Endothelial cell of umbilical vein (primary cell): ENCODE data around the gene HPX. TPM values are rescaled to one million over a fixed set of nuclear protein-coding genes. Genes with fewer than 3 reads are reported as not detected.
A peak's percentile ranks its signal among the peaks of the same experiment; 100 is the strongest.

Experiments
- BruUV-seq: library from RNA; stranded (reverse); fragments of 400-500 nt; replicated peaks from 2 replicates; lab custom pipeline; 2021; lab: Mats Ljungman, UMichigan
- CTCF ChIA-PET: fragments of 300-600, 350-600 bp; sonication (Branson Sonifier 250); formaldehyde crosslinking; loops from one replicate; lab custom pipeline; 2021; ENCODE audit warnings: antibody characterized with exemption, inconsistent platforms; lab: Charles Lee
- POLR2A ChIA-PET: fragments of 300-600, 350-600 bp; sonication (Branson Sonifier 250); formaldehyde crosslinking; loops from one replicate; lab custom pipeline; 2021; ENCODE audit warnings: antibody characterized with exemption, inconsistent platforms; lab: Charles Lee
- DNase-seq: peaks from one replicate; pipeline ENCODE4 v3.0.0-alpha.2; 2011; ENCODE audit warnings: low read depth, low spot score
- FAIRE-seq: peaks from 2 replicates; lab custom pipeline; 2011; peaks lifted over from hg19 to GRCh38; lab: Jason Lieb, UNC
- H2AFZ ChIP-seq: 2 replicates; pipeline ENCODE4 v1.6.0; 2012; ENCODE audit warnings: low read depth, low read length, control low read depth, inconsistent platforms
- H3K27ac ChIP-seq: 2 replicates; pipeline ENCODE4 v1.5.1; 2011; ENCODE audit warnings: low read depth, mild to moderate bottlenecking, control low read depth, low read length, moderate library complexity; ENCODE audit not compliant: insufficient read depth
- H3K27me3 ChIP-seq, 2 experiments: 2 replicates each; pipeline versions ENCODE4 v1.6.0 to v1.6.1; 2011; ENCODE audit warnings: low read length in 2 of 2, mixed read lengths in 1 of 2; ENCODE audit not compliant: control insufficient read depth in 2 of 2, insufficient read depth in 2 of 2
- H3K36me3 ChIP-seq, 2 experiments: 2 replicates in 1 of 2; 3 replicates in 1 of 2; pipeline ENCODE4 v1.5.1; 2011; ENCODE audit warnings: low read length in 2 of 2, mild to moderate bottlenecking in 1 of 2, moderate library complexity in 1 of 2; ENCODE audit not compliant: control insufficient read depth in 2 of 2, insufficient read depth in 2 of 2; ENCODE audit errors: extremely low read depth in 1 of 2
- H3K4me1 ChIP-seq: 3 replicates; pipeline ENCODE4 v1.5.1; 2011; ENCODE audit warnings: mild to moderate bottlenecking, low read length; ENCODE audit not compliant: control insufficient read depth, insufficient read depth; ENCODE audit errors: extremely low read depth
- H3K4me2 ChIP-seq: 2 replicates; pipeline ENCODE4 v1.6.1; 2011; ENCODE audit warnings: low read length, control low read depth, mixed read lengths; ENCODE audit not compliant: insufficient read depth
- H3K4me3 ChIP-seq, 3 experiments: fragments of 200-600 bp in 1 of 3; sonication (generic), shearing (Covaris generic) in 1 of 3; replicated peaks in 1 of 3; 2 replicates each; pipeline ENCODE4 v1.5.1; 2011 to 2016; ENCODE audit warnings: control low read depth in 3 of 3, low read length in 3 of 3, mild to moderate bottlenecking in 2 of 3, inconsistent platforms in 1 of 3, low read depth in 1 of 3, moderate library complexity in 1 of 3; ENCODE audit not compliant: insufficient read depth in 1 of 3
- H3K79me2 ChIP-seq: 2 replicates; pipeline ENCODE4 v1.6.0; 2012; ENCODE audit warnings: low read length, inconsistent platforms; ENCODE audit not compliant: control insufficient read depth, insufficient read depth
- H3K9ac ChIP-seq: replicated peaks from 2 replicates; pipeline ENCODE3; 2011; ENCODE audit warnings: low read length, control low read depth; ENCODE audit not compliant: insufficient read depth; ENCODE audit errors: extremely low read depth
- H3K9me1 ChIP-seq: replicated peaks from 3 replicates; pipeline ENCODE4 v1.6.0; 2011; ENCODE audit warnings: mild to moderate bottlenecking, low read length; ENCODE audit not compliant: control insufficient read depth, insufficient read depth; ENCODE audit errors: extremely low read depth
- H3K9me3 ChIP-seq: replicated peaks from 2 replicates; pipeline ENCODE4 v1.5.1; 2012; ENCODE audit warnings: low read length, inconsistent platforms; ENCODE audit not compliant: control insufficient read depth, insufficient read depth
- H4K20me1 ChIP-seq: replicated peaks from 2 replicates; pipeline ENCODE3; 2011; ENCODE audit warnings: mild to moderate bottlenecking, low read length; ENCODE audit not compliant: control insufficient read depth, insufficient read depth; ENCODE audit errors: extremely low read depth
- EZH2 ChIP-seq: IDR thresholded peaks from 2 replicates; pipeline ENCODE4 v1.6.1; 2012; ENCODE audit warnings: borderline replicate concordance, low read depth, mild to moderate bottlenecking, moderate library complexity, low read length, inconsistent platforms; ENCODE audit not compliant: severe bottlenecking
- FOS ChIP-seq: IDR thresholded peaks from 2 replicates; pipeline ENCODE4 v1.6.1; 2011; ENCODE audit warnings: mild to moderate bottlenecking, low read length, moderate library complexity, borderline replicate concordance; ENCODE audit not compliant: insufficient read depth
- GATA2 ChIP-seq: IDR thresholded peaks from 2 replicates; pipeline ENCODE4 v1.7.0; 2011; ENCODE audit warnings: low read depth, mild to moderate bottlenecking, moderate library complexity, mixed read lengths, low read length; ENCODE audit not compliant: insufficient read length, insufficient read depth
- JUN ChIP-seq: IDR thresholded peaks from 2 replicates; pipeline ENCODE4 v1.6.1; 2011; ENCODE audit warnings: borderline replicate concordance, low read depth; ENCODE audit not compliant: insufficient read length, insufficient read depth
- MYC ChIP-seq: IDR thresholded peaks from one replicate; pipeline ENCODE4 v1.6.1; 2011; ENCODE audit warnings: mild to moderate bottlenecking, low read depth, low read length
- POLR2A ChIP-seq: IDR thresholded peaks from 2 replicates; pipeline ENCODE4 v1.6.1; 2012; ENCODE audit warnings: low read depth, mild to moderate bottlenecking, control low read depth, low read length
- POLR2AphosphoS5 ChIP-seq: IDR thresholded peaks from 2 replicates; pipeline ENCODE4 v1.6.1; 2012; ENCODE audit warnings: low read depth, mild to moderate bottlenecking, control low read depth, low read length, moderate library complexity; ENCODE audit not compliant: insufficient read depth
- dilution Hi-C: fragments of 300-500 bp; cut with MboI; formaldehyde crosslinking; loops from one replicate; pipeline ENCODE4 v1.15.0; 2019; ENCODE audit warnings: low sequenced_read_pairs; ENCODE audit not compliant: extremely low pct_ligation_motif_present
- intact Hi-C: fragments of 100-400 bp; cut with micrococcal nuclease; formaldehyde crosslinking; loops from one replicate; pipeline ENCODE4 v1.10.0; 2022
- polyA plus RNA-seq, 4 experiments: library from polyadenylated mRNA; depleted of rRNA in 3 of 4; stranded (reverse) in 3 of 4; unstranded in 1 of 4; fragments of >200 nt; gene quantifications; 2 replicates each; pipeline versions ENCODE4 v1.2.1 to v1.2.3, GENCODE V29; 2011 to 2012; ENCODE audit warnings: missing spikeins in 1 of 4
- total RNA-seq: library from RNA; stranded (reverse); gene quantifications from 2 replicates; pipeline ENCODE4 v1.2.3, GENCODE V29; 2021
- TF ChIP-seq, protein P1 (sequence below), 2 donors: IDR thresholded peaks; 1 replicate in 1 of 2; 2 replicates in 1 of 2; pipeline ENCODE4 v1.5.1; 2011; ENCODE audit warnings: low read length in 2 of 2, mild to moderate bottlenecking in 2 of 2, moderate library complexity in 2 of 2, control low read depth in 1 of 2, inconsistent platforms in 1 of 2, low read depth in 1 of 2; ENCODE audit not compliant: insufficient read depth in 1 of 2; ENCODE audit errors: extremely low read depth in 1 of 2
- TF ChIP-seq, protein P2 (sequence below): IDR thresholded peaks from 2 replicates; pipeline ENCODE4 v1.6.1; 2011; ENCODE audit not compliant: insufficient read depth, insufficient read length

HPX gene
- total and polyA plus RNA-seq, 2 donors (not counting 3 experiments of a cell fraction or from before 2014, with no cell fraction given) = 1.3 to 1.5 TPM

DNA sequence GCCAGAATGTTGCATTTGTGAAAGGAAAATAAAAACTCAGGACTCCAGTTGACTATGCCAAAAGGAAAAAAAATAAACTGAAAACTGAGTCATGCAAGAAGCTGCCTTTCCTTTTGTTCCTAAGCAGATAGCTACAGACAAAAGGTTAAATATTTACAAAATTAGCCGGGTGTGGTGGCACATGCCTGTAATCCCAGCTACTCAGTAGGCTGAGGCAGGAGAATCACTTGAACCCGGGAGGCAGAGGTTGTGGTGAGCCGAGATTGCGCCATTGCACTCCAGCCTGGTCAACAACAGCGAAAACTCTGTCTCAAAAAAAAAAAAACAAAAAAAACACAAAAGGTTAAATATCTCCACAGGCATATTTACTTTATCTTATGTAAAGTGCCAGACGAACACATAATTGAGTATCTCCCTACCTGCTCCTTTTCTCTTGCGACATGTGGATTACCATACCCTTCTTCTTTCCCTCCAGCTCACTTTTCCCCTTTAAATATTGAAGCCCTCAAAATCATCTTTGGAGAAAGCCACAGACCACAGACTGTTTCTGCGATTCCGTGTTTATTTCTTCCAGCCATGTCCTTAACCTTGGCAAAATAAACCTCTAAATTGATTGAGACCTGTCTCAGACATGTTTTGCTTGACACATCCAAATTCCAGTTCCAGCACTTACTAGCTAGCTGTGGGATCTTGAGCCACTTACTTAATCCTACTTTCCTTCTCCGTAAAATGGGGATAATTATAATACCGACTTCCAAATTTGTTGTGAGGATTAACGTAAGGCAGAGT is 52.8 kb downstream of the HPX start:
- H3K79me2 ChIP-seq = peaks cover 4% of the 10 kb centered on the region

DNA sequence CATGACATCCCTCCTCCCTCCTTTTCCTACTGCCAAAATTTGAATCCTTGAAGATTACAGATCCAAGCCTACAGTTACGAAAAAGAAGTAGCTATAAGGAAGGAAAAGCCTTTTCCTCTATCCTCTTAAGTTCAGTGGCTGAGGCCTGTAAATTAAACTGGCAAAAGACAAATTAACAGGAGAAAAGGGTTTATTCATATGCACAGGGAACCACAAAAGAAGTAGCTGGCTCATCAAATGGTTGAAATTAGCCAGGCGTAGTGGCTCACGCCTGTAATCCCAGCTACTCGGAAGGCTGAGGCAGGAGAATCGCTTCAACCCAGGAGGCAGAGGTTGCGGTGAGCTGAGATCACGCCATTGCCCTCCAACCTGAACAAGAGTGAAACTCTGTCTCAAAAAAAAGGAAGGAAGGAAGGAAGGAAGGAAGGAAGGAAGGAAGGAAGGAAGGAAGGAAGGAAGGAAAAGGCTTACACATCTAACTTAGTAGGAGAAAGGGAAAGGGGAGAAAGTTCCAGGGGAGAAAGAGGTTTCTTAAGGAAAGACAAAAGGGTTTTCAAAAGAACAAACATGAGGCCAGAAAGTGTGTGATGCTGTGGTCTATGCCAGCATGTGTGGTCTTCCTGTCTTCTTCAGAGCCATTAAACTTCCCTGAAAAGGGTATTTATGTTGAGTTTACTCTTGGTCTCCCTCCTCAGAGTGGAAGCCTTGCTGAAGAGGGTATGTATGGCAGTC is 55.6 kb downstream of the HPX start:
- dilution Hi-C loops (no loop called here), intact Hi-C loops (no loop called here)
- no peaks in the 10 kb centered on the region for H3K9me1 ChIP-seq
- TF ChIP-seq FOS (no peak), MYC (no peak), POLR2A (no peak), GATA2 (no peak), POLR2AphosphoS5 (no peak), EZH2 (no peak), JUN (no peak)
- TF ChIP-seq, protein P1, sequence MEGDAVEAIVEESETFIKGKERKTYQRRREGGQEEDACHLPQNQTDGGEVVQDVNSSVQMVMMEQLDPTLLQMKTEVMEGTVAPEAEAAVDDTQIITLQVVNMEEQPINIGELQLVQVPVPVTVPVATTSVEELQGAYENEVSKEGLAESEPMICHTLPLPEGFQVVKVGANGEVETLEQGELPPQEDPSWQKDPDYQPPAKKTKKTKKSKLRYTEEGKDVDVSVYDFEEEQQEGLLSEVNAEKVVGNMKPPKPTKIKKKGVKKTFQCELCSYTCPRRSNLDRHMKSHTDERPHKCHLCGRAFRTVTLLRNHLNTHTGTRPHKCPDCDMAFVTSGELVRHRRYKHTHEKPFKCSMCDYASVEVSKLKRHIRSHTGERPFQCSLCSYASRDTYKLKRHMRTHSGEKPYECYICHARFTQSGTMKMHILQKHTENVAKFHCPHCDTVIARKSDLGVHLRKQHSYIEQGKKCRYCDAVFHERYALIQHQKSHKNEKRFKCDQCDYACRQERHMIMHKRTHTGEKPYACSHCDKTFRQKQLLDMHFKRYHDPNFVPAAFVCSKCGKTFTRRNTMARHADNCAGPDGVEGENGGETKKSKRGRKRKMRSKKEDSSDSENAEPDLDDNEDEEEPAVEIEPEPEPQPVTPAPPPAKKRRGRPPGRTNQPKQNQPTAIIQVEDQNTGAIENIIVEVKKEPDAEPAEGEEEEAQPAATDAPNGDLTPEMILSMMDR (IDR thresholded peaks at IDR 0.05; ENCODE audit: extremely low read depth in 1 of 2, insufficient read depth in 1 of 2, low read depth in 1 of 2, low read length in 2 of 2) = no peak
- TF ChIP-seq, protein P2, sequence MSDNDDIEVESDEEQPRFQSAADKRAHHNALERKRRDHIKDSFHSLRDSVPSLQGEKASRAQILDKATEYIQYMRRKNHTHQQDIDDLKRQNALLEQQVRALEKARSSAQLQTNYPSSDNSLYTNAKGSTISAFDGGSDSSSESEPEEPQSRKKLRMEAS = no peak
- no peaks in the 10 kb centered on the region for H3K9me3 ChIP-seq
- no peaks in the 10 kb centered on the region for H3K79me2 ChIP-seq
- no peak overlapping the region for H3K4me2 ChIP-seq
- no peaks in the 10 kb centered on the region for H3K27me3 ChIP-seq
- CTCF ChIA-PET = interaction anchor here (10.2 kb wide), 1 partner anchor 57 kb away, joined by 638 read pairs; the partner anchor contains the start of gene HPX
- no peaks in the 10 kb centered on the region for H4K20me1 ChIP-seq
- DNase-seq (no peak), FAIRE-seq (no peak)
- H3K4me1 ChIP-seq = peaks cover 27% of the 10 kb centered on the region
- H3K9ac ChIP-seq = no peak overlapping the region
- POLR2A ChIA-PET = no interaction called here
- no peaks in the 10 kb centered on the region for H3K36me3 ChIP-seq
- H3K4me3 ChIP-seq = no peak overlapping the region
- H3K27ac ChIP-seq = no peak overlapping the region
- BruUV-seq = no TSS peak
- no peak overlapping the region for H2AFZ ChIP-seq

More for the DNA sequence above, 52.8 kb downstream of the HPX start:
- Histone ChIP-seq H3K27ac (peak overlapping the region; percentile 31), H4K20me1 (no peaks in the 10 kb centered on the region), H3K4me1 (peaks cover 33% of the 10 kb centered on the region), H3K36me3 (no peaks in the 10 kb centered on the region), H3K9me3 (no peaks in the 10 kb centered on the region), H2AFZ (peak overlapping the region; percentile 53), H3K4me2 (peak overlapping the region; percentile 88), H3K27me3 (no peaks in the 10 kb centered on the region), H3K9ac (peak overlapping the region; percentile 22), H3K9me1 (no peaks in the 10 kb centered on the region), H3K4me3 (no peak overlapping the region)
- no TSS peak for BruUV-seq
- ChIA-PET POLR2A (no interaction called here), CTCF (interaction anchor here (0.6 to 4.7 kb wide), 9 partner anchors 10 to 550 kb away, joined by 3 to 115 read pairs (median 5); no protein-coding TSS in a partner anchor)
- TF ChIP-seq POLR2A (no peak), GATA2 (no peak), FOS (peak; percentile 46), POLR2AphosphoS5 (no peak)
- DNase-seq (peak; percentile 65), FAIRE-seq (peak; percentile 55)
- intact Hi-C loops = no loop called here
- dilution Hi-C loops = no loop called here
